ENCODE measurements around the gene IFNL2.
"Not testable (repeated sequence)": the region's sequence is repeated elsewhere in the genome, so short reads cannot be mapped to it uniquely, and the experiment has no call there.

Gene IFNL2

DNA sequence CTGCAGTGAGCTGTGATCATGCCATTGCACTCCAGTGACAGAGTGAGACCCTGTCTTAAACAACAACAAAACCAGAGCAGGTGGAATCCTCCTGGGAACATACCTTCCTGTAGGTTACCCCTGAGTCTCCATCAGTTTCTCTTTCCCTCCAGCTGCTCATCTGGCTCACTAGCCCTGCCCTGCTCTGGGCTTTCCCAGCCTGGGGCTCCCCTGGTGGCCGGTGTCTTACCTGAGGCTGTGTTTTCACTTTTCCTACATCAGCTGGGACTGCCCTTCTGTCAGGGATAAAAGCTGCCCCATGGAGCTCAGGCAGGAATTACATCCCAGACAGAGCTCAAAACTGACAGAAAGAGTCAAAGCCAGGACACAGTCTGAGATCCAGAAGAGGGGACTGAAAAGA lies at the start of gene IFNL2:
Gene IFNL2 (plus strand): TSS at position 312 of the 400 bp plus-strand sequence. CDS start 173 bp downstream, outside the sequence.
- not testable (repeated sequence) for DNase-seq (ENCODE audit: low read depth, low spot score)

DNA sequence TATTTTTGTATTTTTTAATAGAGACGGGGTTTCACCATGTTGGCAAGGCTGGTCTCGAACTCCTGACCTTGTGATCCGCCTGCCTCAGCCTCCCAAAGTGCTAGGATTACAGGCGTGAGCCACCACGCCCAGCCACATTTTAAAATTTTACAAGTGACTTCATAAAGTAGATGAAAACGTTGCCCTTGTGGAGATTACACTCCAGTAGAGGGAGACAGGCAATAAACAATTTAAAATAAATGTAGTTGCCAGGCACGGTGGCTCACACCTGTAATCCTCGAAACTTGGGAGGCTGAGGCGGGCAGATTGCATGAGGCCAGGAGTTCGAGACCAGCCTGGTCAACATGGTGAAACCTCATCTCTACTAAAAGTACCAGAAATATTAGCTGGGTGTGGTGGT lies 49.1 kb upstream of the IFNL2 start:
- not testable (repeated sequence) for DNase-seq (ENCODE audit: low read depth, low spot score)

DNA sequence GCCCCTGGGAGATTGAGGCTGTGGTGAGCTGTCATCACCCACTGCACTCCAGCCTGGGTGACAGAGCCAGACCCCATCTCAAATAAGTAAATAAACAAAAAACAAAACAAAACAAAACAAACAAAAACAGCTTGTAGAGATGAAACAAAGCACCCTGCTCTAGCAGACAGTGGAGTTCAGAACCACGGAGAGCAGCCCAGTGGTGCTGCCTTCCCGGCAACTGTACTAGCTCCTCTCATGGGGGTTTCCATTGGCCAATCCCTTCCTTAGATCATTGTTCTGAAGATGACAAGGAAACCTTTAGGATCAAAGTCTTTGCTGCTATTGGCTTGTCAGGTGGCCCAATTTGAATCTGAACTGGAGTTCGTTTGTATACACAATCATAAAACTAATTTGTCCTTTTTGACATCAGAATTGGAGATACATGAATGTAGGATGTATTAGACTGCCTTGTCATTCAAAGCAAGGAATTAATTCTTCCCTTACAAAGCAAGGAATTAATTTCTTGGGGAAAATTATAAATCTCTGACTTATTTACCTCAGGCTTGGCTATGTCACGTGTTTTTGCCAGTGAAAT lies 44.4 kb upstream of the IFNL2 start:
- DNase-seq (ENCODE audit: low read depth, low spot score), result no peak

DNA sequence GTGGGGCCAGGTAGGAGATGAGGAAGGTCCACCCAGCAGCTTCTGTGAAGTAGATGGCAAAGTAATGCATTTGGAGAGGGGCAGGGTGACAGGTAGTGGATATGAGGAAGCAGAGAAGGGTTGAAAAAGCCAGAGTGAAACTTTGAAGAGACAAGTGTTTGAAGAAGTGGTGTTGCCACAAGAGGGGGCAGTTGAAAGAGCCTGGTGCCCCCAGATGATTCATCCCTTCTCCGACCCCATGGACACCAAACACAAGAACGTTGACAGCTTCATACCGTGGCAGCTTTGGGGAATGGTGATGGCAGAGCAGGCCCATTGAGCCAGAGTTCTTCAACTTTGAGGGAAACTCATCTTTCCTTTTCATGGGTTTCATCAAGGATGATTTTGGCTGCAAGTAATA lies 43.3 kb upstream of the IFNL2 start:
- DNase-seq (ENCODE audit: low read depth, low spot score), result no peak

DNA sequence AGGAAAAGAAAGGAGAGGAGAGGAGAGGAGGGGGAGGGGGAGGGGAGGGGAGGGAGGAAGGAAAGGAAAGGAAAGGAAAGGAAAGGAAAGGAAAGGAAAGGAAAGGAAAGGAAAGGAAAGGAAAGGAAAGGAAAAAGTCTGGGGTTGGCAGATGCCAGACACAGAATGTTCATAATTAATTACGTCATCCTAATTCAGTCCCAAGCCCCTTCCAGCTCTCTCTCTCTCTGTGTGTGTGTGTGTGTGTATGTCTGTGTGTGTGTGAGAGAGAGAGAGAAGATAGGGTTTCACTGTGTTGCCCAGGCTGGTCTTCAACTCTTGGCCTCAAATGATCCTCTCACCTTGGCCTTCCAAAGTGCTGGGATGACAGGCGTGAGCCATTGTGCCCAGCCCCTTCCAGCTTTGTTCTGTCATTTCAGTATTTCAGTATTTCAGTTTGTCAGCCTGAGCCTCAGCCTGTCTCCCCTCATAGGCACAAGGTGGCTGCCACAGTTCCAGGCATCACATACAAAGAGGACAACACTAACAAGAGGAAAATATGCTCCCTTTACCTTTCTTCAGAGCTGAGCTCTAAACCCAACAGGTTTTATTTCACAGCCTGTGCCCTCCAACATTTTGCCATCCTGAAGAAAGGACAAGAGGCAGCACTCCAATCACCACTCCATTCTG lies 38.0 kb upstream of the IFNL2 start:
- no peak for DNase-seq (ENCODE audit: low read depth, low spot score)

DNA sequence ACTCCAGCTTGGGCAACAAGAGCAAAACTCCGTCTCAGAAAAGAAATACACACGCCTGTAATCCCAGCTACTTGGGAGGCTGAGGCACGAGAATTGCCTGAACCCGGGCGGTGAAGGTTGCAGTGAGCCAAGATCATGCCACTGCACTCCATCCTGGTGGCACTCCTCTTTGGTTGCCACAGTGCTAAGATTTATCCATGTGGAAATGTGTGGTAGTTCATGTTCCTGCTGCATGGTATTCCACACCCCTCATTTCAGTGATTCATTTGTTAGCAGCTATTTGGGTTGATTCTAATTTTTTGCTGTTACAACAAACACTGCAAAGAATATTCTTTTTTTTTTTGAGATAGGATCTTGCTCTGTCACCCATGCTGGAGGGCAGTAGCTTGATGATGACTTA lies 35.5 kb upstream of the IFNL2 start:
- DNase-seq (ENCODE audit: low read depth, low spot score), result no peak

DNA sequence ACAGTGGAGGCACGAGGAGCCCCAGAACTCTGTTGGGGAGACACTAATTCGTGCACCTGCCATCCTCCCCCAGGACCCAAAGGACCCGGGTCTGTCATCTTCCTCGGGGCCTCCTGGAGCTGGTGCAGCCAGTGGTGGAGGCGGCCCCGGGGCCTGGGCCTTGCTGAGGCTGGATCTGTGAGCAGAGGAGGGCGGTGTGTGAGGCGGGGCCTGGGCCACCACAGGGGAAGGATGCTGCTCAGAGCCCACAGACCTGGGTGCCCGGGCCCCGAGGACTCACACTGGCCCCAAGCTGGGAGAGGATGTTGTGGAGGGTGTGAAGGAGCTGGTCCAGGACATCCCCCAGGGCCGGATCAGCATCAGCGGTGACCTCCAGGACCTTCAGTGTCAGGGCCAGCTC lies 31.7 kb upstream of the IFNL2 start:
- DNase-seq (ENCODE audit: low read depth, low spot score), result no peak

DNA sequence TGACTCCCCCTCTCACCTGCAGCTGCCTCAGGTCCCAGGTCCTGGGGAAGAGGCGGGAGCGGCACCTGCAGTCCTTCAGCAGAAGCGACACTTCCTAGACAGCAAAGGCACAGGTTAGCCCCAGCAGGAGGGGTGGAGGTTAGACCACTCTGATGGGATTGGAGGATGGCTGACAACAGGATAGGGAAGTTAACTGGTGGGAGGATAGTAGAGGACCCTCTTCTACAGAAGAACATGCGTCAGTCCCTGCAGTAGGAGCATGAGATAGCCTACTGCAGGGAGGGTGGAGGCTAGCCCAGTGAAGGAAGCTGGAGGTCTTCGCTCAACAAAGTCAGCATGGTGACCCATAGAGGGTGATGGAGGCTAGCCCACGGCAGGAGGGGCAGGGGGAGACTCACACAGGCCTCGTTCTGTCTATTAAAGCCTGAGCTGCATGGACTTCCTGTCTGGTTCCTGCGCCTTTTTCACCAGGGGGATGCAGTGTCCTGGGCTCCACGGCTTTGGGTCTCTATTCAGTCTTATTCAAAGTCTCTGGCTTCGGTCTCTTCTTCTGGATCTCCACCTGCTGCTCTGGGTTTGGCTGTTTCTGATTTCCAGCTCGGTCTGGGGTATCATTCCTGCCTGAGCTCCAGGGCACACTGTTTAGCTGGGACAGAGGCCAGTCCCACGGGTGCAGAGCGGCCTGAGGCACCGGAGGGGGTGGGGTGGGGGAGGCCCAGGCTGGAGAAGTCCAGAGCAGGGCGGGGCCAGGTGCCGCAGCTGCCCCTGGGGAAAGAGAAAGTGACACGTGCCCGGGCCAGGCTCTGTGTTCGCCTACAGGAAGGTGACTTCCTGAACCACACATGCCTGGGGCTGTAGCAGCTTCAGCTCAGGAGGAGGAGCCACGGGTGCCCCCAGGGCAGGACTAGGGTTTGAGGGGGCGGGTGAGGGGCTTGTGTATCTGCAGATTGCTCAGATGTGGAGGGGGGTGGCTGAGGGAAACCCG lies 30.7 kb upstream of the IFNL2 start:
- DNase-seq (ENCODE audit: low read depth, low spot score), result no peak

DNA sequence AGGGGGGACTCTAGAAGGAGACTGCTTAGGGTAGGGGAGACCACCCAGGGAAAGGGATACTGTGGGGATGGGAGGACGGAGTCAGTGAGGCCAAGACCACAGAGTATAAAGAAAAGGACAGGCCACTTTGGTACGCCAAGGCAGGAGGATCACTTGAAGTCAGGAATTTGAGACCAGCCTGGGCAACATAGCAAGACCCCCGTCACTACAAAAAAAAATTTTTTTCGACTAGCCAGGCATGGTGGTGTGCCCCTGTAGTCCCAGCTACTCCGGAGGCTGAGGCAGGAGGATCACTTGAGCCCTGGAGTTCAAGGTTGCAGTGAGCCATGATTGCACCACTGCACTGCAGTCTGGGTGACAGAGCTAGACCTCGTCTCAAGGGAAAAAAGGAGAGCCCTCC lies 30.0 kb upstream of the IFNL2 start:
- no peak for DNase-seq (ENCODE audit: low read depth, low spot score)

DNA sequence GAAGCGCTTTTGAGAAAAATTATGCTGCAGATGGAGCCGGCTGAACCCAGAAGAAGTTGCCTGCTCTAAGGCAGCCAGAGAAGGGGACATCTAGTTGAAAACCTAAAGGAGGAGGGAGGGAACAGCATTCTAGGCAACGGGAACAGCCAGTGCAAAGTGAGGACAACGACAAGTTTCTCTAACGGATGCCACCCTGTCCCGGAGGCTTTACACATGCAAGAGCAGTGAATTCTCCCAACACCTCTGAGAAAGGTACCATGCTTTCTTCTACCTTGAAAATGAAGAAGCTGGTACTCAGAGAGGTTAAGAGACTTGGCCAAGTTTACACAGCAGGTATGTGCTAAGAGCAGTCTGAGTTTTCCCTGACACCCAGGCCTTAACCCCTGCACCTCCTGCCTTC lies 29.3 kb upstream of the IFNL2 start:
- DNase-seq (ENCODE audit: low read depth, low spot score), result no peak

DNA sequence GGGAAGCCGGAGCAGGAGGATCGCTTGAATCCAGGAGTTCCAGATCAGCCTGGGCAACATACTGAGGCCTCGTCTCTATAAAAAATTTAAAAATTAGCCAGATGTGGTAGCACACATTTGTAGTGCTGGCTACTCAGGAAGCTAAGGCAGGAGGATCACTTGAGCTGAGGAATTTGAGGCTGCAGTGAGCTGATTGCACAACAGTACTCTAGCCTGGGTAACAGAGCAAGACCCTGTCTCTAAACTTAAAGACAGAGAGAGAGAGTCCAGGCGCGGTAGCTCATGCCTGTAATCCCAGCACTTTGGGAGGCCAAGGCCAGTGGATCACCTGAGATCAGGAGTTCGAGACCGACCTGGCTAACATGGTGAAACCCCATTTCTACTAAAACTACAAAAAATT lies 27.8 kb upstream of the IFNL2 start:
- no peak for DNase-seq (ENCODE audit: low read depth, low spot score)

DNA sequence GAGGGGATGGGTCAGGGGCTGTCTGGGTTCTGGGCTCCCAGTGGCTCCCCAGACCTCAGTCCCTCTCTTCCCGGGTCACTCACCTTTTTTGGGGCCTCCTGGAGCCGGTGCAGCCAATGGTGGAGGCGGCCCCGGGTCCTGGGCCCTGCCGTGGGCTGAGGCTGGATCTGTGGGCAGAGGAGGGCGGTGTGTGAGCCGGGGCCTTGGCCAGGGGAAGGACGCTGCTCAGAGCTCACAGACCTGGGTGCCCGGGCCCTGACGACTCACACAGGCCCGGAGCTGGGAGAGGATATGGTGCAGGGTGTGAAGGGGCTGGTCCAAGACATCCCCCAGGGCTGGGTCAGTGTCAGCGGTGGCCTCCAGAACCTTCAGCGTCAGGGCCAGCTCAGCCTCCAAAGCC lies 24.5 kb upstream of the IFNL2 start:
- not testable (repeated sequence) for DNase-seq (ENCODE audit: low read depth, low spot score)

DNA sequence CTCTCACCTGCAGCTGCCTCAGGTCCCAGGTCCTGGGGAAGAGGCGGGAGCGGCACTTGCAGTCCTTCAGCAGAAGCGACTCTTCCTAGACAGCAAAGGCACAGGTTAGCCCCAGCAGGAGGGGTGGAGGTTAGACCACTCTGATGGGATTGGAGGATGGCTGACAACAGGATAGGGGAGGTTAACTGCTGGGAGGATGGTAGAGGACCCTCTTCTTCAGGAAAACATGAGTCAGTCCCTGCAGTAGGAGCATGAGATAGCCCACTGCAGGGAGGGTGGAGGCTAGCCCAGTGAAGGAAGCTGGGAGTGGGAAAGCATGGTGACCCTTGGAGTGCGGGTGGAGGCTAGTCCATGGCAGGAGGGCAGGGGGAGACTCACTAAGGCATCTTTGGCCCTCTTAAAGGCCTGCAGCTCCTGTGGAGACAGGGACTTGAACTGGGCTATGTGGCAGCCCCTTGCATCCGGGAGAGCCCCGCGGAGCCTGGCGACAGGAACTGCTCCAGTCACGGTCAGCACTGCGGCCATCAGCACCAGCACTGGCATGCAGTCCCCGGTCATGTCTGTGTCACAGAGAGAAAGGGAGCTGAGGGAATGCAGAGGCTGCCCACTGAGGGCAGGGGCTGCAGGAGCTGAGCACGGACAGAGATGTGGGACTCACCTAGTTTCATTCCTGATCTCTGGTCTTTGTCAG lies 23.6 kb upstream of the IFNL2 start, which contains the start of gene IFNL3:
Gene IFNL3 (minus strand): TSS at position 597 of the 691 bp plus-strand sequence. CDS start 39 bp downstream, at position 558.
- DNase-seq (ENCODE audit: low read depth, low spot score), result not testable (repeated sequence)

DNA sequence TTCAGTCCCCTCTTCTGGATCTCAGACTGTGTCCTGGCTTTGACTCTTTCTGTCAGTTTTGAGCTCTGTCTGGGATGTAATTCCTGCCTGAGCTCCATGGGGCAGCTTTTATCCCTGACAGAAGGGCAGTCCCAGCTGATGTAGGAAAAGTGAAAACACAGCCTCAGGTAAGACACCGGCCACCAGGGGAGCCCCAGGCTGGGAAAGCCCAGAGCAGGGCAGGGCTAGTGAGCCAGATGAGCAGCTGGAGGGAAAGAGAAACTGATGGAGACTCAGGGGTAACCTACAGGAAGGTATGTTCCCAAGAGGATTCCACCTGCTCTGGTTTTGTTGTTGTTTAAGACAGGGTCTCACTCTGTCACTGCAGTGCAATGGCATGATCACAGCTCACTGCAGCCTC lies 23.0 kb upstream of the IFNL2 start:
- not testable (repeated sequence) for DNase-seq (ENCODE audit: low read depth, low spot score)

DNA sequence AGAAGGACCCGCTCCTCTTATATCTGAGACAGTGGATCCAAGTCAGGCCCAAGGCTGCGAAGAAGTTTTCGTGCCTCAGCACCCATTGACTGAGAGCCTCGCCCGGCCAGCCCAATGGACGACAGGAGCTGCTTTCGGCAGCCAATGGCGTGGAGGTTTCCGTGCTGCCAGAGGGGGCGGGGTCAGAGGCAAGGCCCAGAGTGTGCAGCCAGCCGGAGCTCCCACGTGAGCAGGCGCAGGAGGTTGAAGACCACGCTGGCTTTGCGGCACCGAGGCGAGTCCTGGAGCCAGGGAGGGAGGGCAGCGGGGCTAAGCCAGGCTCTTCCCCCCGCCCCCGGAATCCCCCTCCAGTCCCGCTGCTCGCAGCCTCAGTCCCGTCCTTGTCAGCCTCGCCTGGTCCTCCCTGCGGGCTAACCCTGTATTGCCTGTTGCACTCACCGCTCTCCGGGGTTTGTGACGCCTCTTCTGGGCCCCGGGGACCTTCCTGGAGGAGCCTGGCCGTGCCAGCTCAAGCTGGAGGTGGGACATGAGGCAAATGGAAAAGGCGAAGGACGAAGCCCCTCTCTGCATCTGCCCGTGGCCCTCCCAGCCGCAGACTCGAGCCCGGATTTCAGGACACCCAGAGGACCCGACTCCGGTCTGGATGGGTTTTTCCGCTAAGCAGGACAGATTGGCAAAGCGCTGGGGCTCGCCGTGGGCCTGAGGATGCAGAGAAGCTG lies 21.1 kb upstream of the IFNL2 start:
- no peak for DNase-seq (ENCODE audit: low read depth, low spot score)

DNA sequence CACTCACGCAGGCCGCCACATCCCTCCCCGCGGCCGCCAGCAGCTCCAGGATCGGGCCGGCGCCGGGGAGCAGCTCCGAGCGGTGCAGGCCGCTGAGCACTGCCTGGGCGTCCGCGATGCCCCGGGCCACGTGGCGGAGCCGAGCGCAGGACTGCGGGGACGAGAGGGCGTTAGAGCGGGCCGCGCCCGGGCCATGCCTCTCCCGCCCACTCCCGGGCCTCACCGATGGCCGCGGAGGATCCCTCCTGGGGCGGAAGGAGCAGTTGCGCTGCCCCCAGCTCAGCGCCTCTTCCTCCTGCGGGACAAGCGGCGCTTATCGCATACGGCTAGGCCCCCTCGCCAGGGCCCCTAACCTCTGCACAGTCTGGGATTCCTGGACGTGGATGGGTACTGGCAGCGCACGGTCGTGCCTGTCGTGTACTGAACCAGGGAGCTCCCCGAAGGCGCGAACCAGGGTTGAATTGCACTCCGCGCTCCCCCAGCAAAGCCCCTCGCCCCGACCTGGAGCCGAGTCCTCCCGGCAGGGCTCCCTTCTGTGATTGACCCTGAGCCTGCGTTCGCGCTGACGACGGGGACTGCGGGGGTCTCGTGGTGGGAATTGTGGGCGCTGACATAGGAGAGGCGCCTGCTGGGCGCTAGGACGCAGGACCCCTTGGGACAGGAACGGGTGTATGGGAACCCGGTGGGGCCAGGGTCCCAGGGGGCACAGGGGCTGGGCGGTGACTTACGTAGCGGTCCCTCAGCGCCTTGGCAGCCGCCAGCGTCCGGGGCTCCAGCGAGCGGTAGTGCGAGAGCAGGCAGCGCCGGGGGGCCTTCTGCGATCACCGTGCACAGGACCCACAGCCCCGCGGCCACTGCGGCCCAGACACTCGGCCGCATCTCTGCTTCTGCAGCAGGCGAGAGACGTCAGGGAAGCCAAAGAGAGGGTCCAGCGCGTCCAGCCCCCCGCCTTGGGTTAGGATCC lies 20.2 kb upstream of the IFNL2 start:
- no peak for DNase-seq (ENCODE audit: low read depth, low spot score)

DNA sequence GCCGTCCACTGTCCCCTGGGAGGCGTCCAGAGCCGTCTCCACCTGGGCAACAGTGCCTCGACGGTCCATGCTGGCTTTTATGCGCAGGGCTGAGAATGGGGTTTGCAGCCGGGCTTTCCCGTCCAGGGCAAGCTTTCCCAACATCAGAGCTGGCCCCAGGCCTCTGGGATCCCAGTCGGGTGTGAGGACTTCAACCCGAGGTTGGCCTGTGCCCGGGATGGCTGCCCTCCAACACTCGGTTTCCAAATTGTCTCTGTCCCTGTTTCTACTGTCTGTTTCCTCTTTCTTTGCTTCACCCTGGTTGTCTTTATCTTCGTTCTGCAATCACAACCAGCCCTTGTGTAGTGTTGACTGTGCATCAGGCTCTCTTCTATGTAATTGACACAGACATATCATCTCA lies 19.4 kb upstream of the IFNL2 start, which contains the start of gene IFNL4:
Gene IFNL4 (minus strand): TSS at position 51 of the 400 bp plus-strand sequence.
- no peak for DNase-seq (ENCODE audit: low read depth, low spot score)

DNA sequence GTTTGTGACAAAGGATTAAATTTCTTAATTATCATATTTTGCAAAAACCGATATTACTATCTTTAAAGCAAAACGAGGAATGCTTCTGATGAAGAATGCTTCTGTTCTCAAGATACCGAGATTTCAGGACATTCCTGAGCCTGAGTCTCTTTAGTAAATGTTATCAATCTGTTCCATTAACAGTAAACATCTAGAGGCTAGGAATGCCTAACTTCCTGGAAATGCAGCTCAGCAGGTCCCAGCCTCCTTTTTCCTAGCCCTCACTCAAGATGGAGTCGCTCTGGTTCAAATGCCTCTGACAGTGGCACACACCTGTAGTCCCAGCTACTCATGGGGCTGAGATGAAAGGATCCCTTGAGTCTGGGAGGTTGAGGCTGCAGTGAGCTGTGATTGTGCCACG lies 17.1 kb upstream of the IFNL2 start:
- no peak for DNase-seq (ENCODE audit: low read depth, low spot score)

DNA sequence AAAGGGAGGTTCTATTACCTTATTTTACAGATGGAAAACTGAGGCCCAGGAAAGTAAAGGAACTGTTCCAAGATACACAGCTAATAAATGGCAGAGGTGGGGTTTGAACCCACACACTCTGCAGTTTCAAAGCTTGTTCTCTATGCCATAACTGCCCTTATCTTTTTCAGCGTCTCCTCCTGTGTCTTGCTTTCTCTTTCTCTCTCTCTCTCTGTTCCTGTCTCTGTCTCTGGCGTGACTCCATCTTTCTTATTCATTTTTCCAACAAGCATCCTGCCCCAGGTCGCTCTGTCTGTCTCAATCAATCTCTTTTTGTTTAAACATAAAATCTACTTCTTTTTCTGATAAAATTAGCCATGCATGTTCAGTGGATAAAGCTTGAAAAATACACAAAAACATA lies 16.4 kb upstream of the IFNL2 start:
- DNase-seq (ENCODE audit: low read depth, low spot score), result no peak

DNA sequence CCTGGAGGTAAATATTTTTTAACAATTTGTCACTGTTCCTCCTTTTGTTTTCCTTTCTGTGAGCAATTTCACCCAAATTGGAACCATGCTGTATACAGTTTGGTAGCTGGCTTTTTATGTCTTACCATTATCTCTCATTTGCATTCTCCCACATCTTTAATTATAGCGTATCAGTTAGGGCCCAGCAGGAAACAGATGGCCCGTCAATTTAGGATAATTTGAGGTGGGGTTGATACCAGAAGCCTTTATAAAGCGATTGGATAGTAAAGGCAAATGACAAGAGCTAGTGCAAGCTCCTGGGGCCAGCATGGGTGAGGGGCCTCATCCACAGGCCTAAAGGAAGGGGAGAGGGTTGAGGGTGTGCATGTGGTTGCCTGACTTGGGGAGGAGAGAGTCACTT lies 15.7 kb upstream of the IFNL2 start:
- DNase-seq (ENCODE audit: low read depth, low spot score), result no peak

Data from activated CD4-positive, CD25-positive, alpha-beta regulatory T cell treated with anti-CD3 and anti-CD28 coated beads, Interleukin-2, amount 50 U/mL, for 16 hours (primary cell).